Naive B cell (primary cell): ENCODE results near the gene KIAA1614. TPM values are rescaled to one million over a fixed set of nuclear protein-coding genes. Genes with fewer than 3 reads are reported as not detected.
A peak's percentile ranks its signal among the peaks of the same experiment; 100 is the strongest.

Source experiments
- ATAC-seq, 2 donors: fragments of 150-1000 bp; cut with Tn5 transposase; 2 replicates each; pipeline ENCODE4 v1.10.0; 2021; ENCODE audit warnings: low read depth in 2 of 2, mild to moderate bottlenecking in 2 of 2, moderate library complexity in 2 of 2
- DNase-seq: peaks from one replicate; pipeline ENCODE4 v3.0.0; 2022
- H3K27ac Mint-ChIP-seq, 6 donors: one replicate each; pipeline ENCODE4 v1.8.0; 2020 to 2022; ENCODE audit warnings: mild to moderate bottlenecking in 6 of 6, mixed read lengths in 6 of 6, moderate library complexity in 5 of 6, inconsistent platforms in 2 of 6
- H3K27me3 Mint-ChIP-seq, 3 donors: one replicate each; pipeline ENCODE4 v1.8.0; 2021 to 2022; ENCODE audit warnings: mixed read lengths in 3 of 3, mild to moderate bottlenecking in 1 of 3
- H3K36me3 Mint-ChIP-seq, 2 donors: one replicate each; pipeline ENCODE4 v1.8.0; 2020 to 2022; ENCODE audit warnings: mixed read lengths in 2 of 2, inconsistent platforms in 1 of 2, mild to moderate bottlenecking in 1 of 2
- H3K4me1 Mint-ChIP-seq, 3 donors: one replicate each; pipeline ENCODE4 v1.8.0; 2020 to 2022; ENCODE audit warnings: mixed read lengths in 3 of 3, inconsistent platforms in 1 of 3, mild to moderate bottlenecking in 1 of 3, moderate library complexity in 1 of 3
- H3K4me3 Mint-ChIP-seq, 8 donors: one replicate each; pipeline ENCODE4 v1.8.0; 2020 to 2022; ENCODE audit warnings: mild to moderate bottlenecking in 8 of 8, mixed read lengths in 8 of 8, moderate library complexity in 8 of 8, inconsistent platforms in 2 of 8
- H3K9me3 Mint-ChIP-seq, 7 donors: one replicate each; pipeline ENCODE4 v1.8.0; 2020 to 2022; ENCODE audit warnings: mixed read lengths in 7 of 7, mild to moderate bottlenecking in 5 of 7, inconsistent platforms in 2 of 7, moderate library complexity in 1 of 7
- polyA plus RNA-seq, 6 donors: library from polyadenylated mRNA; unstranded; fragments of 300-500 nt; fragmentation: Illumina TruSeq; gene quantifications; one replicate each; pipeline ENCODE4 v1.2.3, GENCODE V29; 2021; ENCODE audit warnings: low read depth in 6 of 6

KIAA1614 gene
- polyA plus RNA-seq, 6 donors from 2014 or later = 0.03 TPM; not detected in 5

DNA sequence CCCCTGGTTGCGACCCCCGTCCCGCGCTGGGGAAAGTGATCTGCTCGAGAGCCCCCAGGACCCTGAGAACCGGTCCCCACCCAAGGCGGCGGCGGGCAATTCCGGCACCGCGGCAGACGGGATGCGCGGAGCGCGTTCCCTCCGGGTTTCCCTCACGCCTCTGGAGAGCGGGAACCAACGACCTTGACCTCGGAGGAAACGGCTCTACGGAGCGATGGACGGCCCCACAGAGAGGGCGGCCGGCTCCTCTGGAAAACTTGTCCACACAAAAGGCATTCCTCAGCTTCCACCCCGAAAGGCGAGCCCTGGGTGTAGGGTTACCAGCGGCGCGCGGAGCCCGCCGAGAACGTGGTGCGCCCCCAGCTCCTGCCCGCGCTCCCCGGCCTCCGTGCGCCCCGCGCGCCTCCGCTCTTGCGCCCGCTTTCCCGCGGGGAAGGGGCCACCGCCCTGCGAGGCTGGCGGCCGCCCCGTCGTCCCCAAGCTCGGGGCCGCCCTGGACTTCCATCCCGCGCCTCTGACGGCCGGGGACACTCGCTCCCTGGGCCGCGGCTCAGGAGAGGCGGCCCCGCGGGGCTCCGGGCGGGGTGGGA lies 391 bp upstream of the KIAA1614 start:
- ATAC-seq (no peak), DNase-seq (no peak)
- H3K4me1 Mint-ChIP-seq = peaks cover 0 to 13% (median 12%) of the 10 kb centered on the region in 3 donors
- H3K4me3 Mint-ChIP-seq = peak overlapping the region in 6 of 8 donors; percentile 52 to 82 (median 60)
- H3K36me3 Mint-ChIP-seq = no peaks in the 10 kb centered on the region
- H3K27ac Mint-ChIP-seq = no peak overlapping the region
- no peaks in the 10 kb centered on the region for H3K9me3 Mint-ChIP-seq
- H3K27me3 Mint-ChIP-seq = peaks cover 26 to 53% (median 29%) of the 10 kb centered on the region in 3 donors

DNA sequence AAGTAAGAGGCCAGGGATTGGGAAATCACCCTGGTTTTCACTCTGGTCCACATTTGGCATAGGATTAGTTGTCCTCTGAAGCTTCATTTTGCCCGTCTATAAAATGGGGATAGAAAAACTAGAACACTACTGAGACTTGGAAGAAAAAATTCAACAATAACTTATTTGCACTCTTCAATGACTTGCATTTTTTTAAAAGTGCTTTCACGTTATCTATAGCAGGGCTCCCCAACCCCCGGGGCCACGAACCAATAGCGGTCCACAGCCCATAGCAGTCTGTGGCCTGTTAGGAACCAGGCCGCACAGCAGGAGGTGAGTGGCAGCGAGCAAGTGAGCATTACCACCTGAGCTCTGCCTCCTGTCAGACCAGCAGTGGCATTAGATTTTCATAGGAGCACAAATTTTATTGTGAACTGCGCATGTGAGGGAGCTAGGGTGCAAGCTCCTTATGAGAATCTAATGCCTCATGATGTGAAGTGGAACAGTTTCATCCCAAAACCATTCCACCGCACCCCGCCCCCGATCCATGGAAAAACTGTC lies 2.8 kb downstream of the KIAA1614 start:
- Mint-ChIP-seq H3K27ac (peak overlapping the region in 1 of 6 donors; percentile 53), H3K4me1 (peaks cover 0 to 12% (median 7%) of the 10 kb centered on the region in 3 donors), H3K27me3 (peaks cover 13 to 38% (median 21%) of the 10 kb centered on the region in 3 donors), H3K36me3 (no peaks in the 10 kb centered on the region), H3K4me3 (no peak overlapping the region), H3K9me3 (no peaks in the 10 kb centered on the region)
- ATAC-seq (no peak), DNase-seq (no peak)

DNA sequence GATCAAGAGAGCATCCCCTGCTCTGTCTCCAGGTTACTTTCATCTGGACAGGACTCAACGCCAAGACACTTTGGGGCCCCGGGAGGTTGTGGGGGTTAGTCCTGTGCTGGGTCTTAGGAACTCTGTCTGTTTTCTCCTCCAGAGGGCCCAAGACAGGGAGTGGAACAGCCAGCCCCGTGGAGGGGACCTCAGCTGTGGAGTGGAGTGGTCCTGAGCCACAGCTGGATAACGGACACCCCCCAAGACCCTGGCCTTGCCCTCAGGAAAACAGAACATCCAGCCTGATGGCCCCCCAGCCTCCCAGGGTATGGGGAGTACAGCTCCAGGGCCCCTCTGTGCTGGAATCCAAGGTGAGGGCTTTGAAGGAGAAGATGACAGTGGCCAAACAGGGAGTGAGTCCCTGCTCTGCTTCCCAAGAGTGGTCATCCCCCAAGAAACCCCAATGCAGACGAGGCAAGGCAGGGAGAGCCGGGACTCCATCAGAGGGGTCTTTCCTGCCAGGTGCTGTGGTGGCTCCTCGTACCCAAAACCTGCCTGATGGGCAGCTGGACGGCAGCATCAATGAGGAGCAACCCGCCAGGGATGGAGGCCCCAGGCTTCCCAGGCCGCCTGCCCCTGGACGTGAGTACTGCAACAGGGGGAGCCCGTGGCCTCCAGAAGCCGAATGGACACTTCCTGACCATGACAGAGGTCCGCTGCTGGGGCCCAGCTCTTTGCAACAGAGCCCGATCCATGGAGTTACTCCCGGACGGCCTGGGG lies 3.5 kb downstream of the KIAA1614 start:
- H3K4me1 Mint-ChIP-seq = peaks cover 0 to 12% (median 7%) of the 10 kb centered on the region in 3 donors
- DNase-seq (no peak), ATAC-seq (no peak)
- H3K27ac Mint-ChIP-seq = no peak overlapping the region
- peaks cover 13 to 35% (median 20%) of the 10 kb centered on the region in 3 donors for H3K27me3 Mint-ChIP-seq
- no peaks in the 10 kb centered on the region for H3K9me3 Mint-ChIP-seq
- no peaks in the 10 kb centered on the region for H3K36me3 Mint-ChIP-seq
- no peak overlapping the region for H3K4me3 Mint-ChIP-seq

DNA sequence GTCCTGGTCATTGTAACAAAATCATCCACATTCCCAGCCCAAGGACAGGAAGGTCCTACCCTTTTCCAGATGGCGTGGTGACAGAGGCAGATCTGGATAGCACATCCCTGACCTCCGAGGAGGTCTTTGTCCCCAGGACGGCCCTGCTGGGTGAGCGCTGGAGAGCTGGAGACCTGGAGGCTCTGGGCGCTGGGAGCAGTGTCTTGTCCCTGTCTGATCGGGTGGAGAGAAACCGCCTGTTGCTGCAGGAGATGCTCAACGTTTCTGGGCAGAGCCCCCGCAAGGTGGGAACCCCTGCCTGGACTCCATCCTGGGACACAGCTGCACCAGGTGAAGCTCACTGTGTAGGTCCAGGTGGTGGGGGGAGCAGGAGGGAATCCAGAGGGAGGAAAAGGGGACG lies 4.1 kb downstream of the KIAA1614 start:
- ATAC-seq (no peak), DNase-seq (no peak)
- no peaks in the 10 kb centered on the region for H3K9me3 Mint-ChIP-seq
- H3K27me3 Mint-ChIP-seq = peaks cover 13 to 29% (median 15%) of the 10 kb centered on the region in 3 donors
- H3K4me3 Mint-ChIP-seq = no peak overlapping the region
- H3K36me3 Mint-ChIP-seq = no peaks in the 10 kb centered on the region
- no peak overlapping the region for H3K27ac Mint-ChIP-seq
- peaks cover 0 to 8% (median 4%) of the 10 kb centered on the region in 3 donors for H3K4me1 Mint-ChIP-seq

DNA sequence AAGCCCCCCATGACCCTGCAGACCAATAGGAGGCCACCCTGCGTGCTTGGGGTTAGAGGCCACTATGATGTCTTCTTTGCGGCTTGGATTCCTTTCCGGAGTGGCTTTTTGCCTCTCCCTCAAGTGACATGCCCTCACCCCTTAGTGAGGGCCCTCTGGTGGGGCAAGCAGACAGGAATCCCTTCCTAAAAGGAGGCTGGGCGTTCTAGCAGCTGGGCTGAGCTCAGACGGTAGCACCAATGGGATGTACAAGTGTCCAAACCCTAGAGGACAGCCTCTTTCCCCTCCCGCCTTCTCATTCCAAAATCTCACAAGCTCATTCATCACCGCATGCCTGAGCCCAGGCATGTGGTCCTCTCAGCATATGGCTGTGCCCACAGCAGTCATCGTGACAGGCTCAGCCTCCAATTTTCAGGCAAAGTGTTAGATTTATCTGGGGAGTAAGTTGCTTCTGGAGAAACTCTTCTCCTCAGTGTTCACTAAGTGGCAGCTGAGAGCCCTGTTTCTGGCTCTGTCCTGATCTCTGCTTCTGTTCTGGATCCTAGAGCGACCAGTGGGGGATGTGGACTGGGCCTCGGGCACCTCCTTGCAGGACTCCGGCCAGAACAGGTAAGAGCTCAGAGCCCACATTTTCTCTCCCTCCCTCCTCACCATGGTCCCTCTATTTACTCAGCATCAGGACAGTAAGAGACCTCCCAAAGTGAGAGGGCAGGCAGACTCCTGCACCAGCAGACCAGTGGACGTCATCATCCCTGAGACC lies 4.8 kb downstream of the KIAA1614 start:
- H3K4me1 Mint-ChIP-seq = peaks cover 0 to 4% (median 0%) of the 10 kb centered on the region in 3 donors
- no peak for ATAC-seq
- DNase-seq = no peak
- peaks cover 12 to 26% (median 13%) of the 10 kb centered on the region in 3 donors for H3K27me3 Mint-ChIP-seq
- no peaks in the 10 kb centered on the region for H3K36me3 Mint-ChIP-seq
- no peaks in the 10 kb centered on the region for H3K9me3 Mint-ChIP-seq
- peak overlapping the region in 1 of 8 donors; percentile 33 for H3K4me3 Mint-ChIP-seq
- no peak overlapping the region for H3K27ac Mint-ChIP-seq

DNA sequence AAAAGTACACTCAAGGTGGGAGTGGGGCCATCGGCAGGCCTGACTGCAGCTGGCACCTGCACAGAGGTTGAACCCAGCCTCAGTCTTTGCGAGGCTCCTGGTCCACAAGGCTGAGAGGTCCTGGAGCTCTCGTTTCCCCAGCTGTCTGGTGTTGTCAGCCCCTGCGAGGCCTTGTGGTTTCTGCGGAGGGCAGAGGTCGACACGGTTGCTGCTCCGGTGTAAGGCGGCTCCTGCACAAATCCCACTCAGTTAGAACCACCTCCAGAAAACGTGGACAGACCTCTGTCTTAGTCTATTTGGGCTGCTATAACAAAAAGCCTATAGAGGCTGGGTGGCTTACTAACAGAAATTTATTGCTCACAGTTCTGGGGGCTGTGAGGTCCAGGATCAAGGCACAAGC lies 5.8 kb downstream of the KIAA1614 start:
- ATAC-seq = no peak
- no peaks in the 10 kb centered on the region for H3K9me3 Mint-ChIP-seq
- no peak overlapping the region for H3K4me3 Mint-ChIP-seq
- peaks cover 11 to 23% (median 12%) of the 10 kb centered on the region in 3 donors for H3K27me3 Mint-ChIP-seq
- no peak for DNase-seq
- H3K27ac Mint-ChIP-seq = no peak overlapping the region
- peaks cover 0 to 2% (median 0%) of the 10 kb centered on the region in 3 donors for H3K4me1 Mint-ChIP-seq
- H3K36me3 Mint-ChIP-seq = no peaks in the 10 kb centered on the region

DNA sequence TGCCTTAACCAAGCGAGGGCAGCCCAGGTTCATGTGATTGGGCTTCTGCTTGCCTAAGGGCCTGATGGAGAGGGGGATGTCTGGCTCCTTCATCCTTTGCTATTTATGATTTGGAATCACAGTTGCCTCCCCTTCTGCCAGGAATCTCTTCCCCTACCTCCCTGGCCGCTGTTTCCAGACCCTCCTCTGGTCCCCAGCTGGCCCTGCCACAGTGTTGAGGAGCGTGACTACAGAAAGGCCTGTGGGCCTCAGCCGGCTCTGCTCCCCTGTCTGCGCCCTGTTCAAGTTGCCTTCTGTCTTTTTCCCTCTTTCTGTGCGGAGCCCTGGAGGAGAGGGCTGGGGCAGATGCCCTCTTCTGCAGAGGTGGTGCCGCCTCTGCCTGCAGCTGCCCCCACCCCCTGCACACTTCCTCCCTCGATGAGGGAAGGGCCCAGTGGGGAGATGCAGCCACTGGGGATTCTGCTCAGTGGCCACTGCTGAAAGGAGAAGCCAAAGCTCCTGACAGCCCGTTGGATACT lies 6.5 kb downstream of the KIAA1614 start:
- H3K27ac Mint-ChIP-seq = no peak overlapping the region
- H3K36me3 Mint-ChIP-seq = no peaks in the 10 kb centered on the region
- no peaks in the 10 kb centered on the region for H3K9me3 Mint-ChIP-seq
- H3K4me3 Mint-ChIP-seq = peak overlapping the region in 1 of 8 donors; percentile 22
- no peak for DNase-seq
- peaks cover 5 to 16% (median 5%) of the 10 kb centered on the region in 3 donors for H3K27me3 Mint-ChIP-seq
- ATAC-seq = no peak
- H3K4me1 Mint-ChIP-seq = no peaks in the 10 kb centered on the region

DNA sequence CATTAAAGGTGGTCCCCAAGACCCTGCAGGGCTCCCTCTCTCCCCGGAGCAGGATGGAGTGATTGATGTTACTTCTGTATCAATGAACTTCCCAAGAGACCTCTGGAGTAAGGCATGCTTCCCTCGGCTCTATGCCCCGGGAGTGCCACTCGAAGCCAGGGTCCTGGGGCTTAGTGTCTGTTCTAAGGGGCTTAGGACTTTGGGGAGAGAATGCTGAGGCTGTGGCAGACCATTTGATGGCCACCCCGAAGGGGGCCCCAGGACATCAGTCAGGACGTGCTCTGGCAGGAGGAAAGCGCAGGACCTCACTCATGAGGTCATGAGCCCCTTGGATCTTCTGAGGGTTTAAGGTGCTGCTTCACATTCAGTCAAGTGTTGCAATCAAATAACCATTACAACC lies 7.5 kb downstream of the KIAA1614 start:
- no peaks in the 10 kb centered on the region for H3K9me3 Mint-ChIP-seq
- no peaks in the 10 kb centered on the region for H3K4me1 Mint-ChIP-seq
- H3K4me3 Mint-ChIP-seq = no peak overlapping the region
- DNase-seq (no peak), ATAC-seq (no peak)
- no peak overlapping the region for H3K27ac Mint-ChIP-seq
- no peaks in the 10 kb centered on the region for H3K36me3 Mint-ChIP-seq
- H3K27me3 Mint-ChIP-seq = peaks cover 2 to 12% (median 4%) of the 10 kb centered on the region in 3 donors

DNA sequence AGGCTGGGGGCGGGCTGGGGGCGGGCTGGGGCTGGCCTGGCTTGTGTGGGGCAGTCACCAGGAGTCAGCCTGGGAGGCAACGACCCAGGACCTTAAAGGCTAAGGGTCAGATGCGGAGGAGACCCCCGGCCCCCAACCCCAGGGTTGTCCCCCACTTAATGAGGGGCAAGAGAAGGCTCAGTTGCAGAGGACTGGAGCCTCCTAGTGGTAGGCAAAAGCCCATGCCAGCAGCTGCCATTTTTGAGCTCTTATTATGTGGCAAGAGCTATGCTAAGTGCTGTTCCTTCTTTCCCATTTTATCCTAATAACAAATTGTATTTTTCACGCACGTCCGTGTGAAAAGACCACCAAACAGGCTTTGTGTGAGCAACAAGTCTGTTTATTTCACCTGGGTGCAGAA lies 8.0 kb downstream of the KIAA1614 start:
- no peak overlapping the region for H3K4me3 Mint-ChIP-seq
- DNase-seq (no peak), ATAC-seq (no peak)
- peaks cover 0 to 7% (median 0%) of the 10 kb centered on the region in 3 donors for H3K27me3 Mint-ChIP-seq
- H3K36me3 Mint-ChIP-seq = no peaks in the 10 kb centered on the region
- no peaks in the 10 kb centered on the region for H3K9me3 Mint-ChIP-seq
- H3K4me1 Mint-ChIP-seq = no peaks in the 10 kb centered on the region
- no peak overlapping the region for H3K27ac Mint-ChIP-seq

DNA sequence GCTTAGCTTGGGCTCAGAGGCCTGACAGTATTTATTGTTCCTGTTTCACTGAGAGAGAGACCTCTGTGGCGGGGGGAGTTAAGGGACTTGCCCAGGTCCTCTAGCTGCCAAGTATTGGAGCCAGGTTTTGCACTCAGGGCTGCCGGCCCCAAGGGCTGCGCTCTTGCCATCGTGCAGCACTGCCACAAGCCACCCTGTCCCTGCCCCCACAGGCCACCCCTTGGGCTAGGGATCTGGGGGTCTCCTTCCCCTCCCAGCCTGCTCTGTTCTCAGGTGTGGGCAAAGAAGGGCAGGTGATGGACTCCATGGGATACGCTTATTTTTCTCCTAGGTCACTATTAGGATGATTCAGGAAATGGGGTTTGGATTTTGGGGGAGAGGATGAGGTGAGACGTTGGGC lies 8.7 kb downstream of the KIAA1614 start:
- Mint-ChIP-seq H3K4me1 (peaks cover 0 to 3% (median 0%) of the 10 kb centered on the region in 3 donors), H3K27me3 (peaks cover 0 to under 1% (median 0%) of the 10 kb centered on the region in 3 donors), H3K27ac (no peak overlapping the region), H3K36me3 (no peaks in the 10 kb centered on the region), H3K4me3 (no peak overlapping the region), H3K9me3 (no peaks in the 10 kb centered on the region)
- no peak for DNase-seq
- no peak for ATAC-seq

DNA sequence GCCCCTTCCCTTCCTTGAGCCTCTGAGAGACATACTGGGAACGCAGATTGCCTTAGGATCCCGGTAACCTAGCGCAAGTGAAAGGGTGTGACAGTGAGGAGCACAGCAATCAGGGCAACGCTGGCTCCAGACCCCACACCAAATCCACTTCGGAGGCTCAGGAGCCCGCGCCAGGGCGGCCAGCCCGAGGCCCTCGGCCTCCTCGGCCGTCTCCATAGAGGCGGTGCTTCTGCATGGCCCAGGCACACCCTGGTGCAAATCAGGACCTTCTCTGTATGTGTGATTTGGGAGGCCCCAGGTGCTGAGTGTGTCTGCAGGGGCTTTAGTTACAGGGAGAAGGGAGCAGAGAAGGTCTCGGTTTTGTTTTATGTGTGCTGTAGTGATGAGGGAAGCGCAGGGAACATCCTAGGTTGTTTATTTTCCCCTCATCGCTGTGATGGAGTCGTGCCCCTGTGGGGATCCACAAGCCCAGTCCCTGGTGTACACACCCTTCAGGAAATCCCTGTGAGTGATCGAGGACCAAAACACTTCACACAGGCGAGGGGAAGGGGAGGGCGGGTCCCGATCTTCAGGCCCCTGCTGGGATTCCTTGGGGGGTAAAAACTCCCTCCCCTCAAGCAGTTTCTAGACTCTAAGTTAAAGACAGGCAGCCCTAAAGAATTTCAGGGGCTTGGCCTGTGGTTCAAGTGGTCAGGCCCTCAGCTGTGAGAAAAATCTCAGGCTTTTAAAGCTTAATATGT lies 9.4 kb downstream of the KIAA1614 start:
- DNase-seq = no peak
- Mint-ChIP-seq H3K27me3 (no peaks in the 10 kb centered on the region), H3K4me3 (no peak overlapping the region), H3K36me3 (no peaks in the 10 kb centered on the region), H3K9me3 (no peaks in the 10 kb centered on the region), H3K4me1 (peaks cover 0 to 8% (median 0%) of the 10 kb centered on the region in 3 donors), H3K27ac (no peak overlapping the region)
- ATAC-seq = no peak

DNA sequence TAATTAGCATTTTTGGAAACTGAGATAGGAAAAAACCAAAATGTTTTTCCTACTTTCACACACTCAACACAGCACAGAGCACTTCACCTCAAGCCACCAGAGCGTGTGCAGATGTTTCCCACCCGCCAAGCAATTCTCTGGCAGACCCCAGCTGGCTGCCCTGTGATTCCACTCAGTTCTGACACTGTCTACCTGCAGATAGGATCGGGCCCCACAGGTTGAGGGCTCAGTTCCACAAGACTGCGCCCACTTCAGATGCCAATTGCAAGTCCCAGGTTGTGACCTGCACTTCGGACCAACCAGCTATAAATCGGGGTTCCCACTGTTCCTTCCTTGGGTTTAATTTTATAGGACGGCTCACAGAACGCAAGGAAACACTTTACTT lies 9.9 kb downstream of the KIAA1614 start:
- ATAC-seq (no peak), DNase-seq (no peak)
- Mint-ChIP-seq H3K9me3 (no peaks in the 10 kb centered on the region), H3K4me1 (peaks cover 0 to 8% (median 0%) of the 10 kb centered on the region in 3 donors), H3K27ac (no peak overlapping the region), H3K36me3 (no peaks in the 10 kb centered on the region), H3K27me3 (no peaks in the 10 kb centered on the region), H3K4me3 (no peak overlapping the region)
